SKM-1 treated with dmso at 0.1 percent for 144 hours (cell line): ENCODE data around the gene INSR.
"Not testable (repeated sequence)": the region's sequence is repeated elsewhere in the genome, so short reads cannot be mapped to it uniquely, and the experiment has no call there.

ENCODE experiments used
- DNase-seq: peaks from one replicate; lab custom pipeline; 2025; ENCODE audit not compliant: unreplicated experiment; lab: John Stamatoyannopoulos, UW

INSR gene

GRCh38 chr19:7104747-7105447, 189.3 kb downstream of the INSR start:
- no peak for DNase-seq

GRCh38 chr19:7101498-7102253, 192.5 kb downstream of the INSR start:
- no peak for DNase-seq

- DNase-seq: no peak
These were observed 194.7 kb downstream of the INSR start for GRCh38 chr19:7099597-7099921.

- DNase-seq: peak; percentile 92
These were observed 195.3 kb downstream of the INSR start for GRCh38 chr19:7098701-7099596.

- DNase-seq: no peak
These were observed 196.1 kb downstream of the INSR start for GRCh38 chr19:7098096-7098495.

- no peak for DNase-seq
These were observed 205.2 kb downstream of the INSR start for GRCh38 chr19:7088999-7089398.

GRCh38 chr19:7083076-7083956, 210.9 kb downstream of the INSR start:
- DNase-seq: no peak

- no peak for DNase-seq
These were observed 216.2 kb downstream of the INSR start for GRCh38 chr19:7078008-7078407.

- DNase-seq: no peak
These were observed 218.1 kb downstream of the INSR start for GRCh38 chr19:7076151-7076550.

- no peak for DNase-seq
These were observed 219.4 kb downstream of the INSR start for GRCh38 chr19:7074705-7075282.

- DNase-seq: no peak
These were observed 221.7 kb downstream of the INSR start for GRCh38 chr19:7072541-7072940.

- DNase-seq: no peak
These were observed 224.3 kb downstream of the INSR start for GRCh38 chr19:7069904-7070226.

GRCh38 chr19:7069042-7069903, 224.9 kb downstream of the INSR start, which contains the start of gene ZNF557:
Gene ZNF557 (plus strand): TSS chr19:7069703. CDS start chr19:7075075, 5,372 bp downstream.
- DNase-seq: peak; percentile 92

GRCh38 chr19:7068599-7068998, 225.6 kb downstream of the INSR start:
- DNase-seq: no peak

- no peak for DNase-seq
These were observed 226.5 kb downstream of the INSR start for GRCh38 chr19:7067716-7068115.

- DNase-seq: not testable (repeated sequence)
These were observed 227.1 kb downstream of the INSR start for GRCh38 chr19:7067122-7067521.

- DNase-seq: no peak
These were observed 230.3 kb downstream of the INSR start for GRCh38 chr19:7063764-7064418.

- DNase-seq: no peak
These were observed 230.9 kb downstream of the INSR start for GRCh38 chr19:7063339-7063738.
